Cardiac muscle cell (in vitro differentiated cells and primary cell): ENCODE data around the gene BTNL8. TPM values are rescaled to one million over a fixed set of nuclear protein-coding genes. Genes with fewer than 3 reads are reported as not detected.
A peak's percentile ranks its signal among the peaks of the same experiment; 100 is the strongest.
"Not testable (repeated sequence)": the region's sequence is repeated elsewhere in the genome, so short reads cannot be mapped to it uniquely, and the experiment has no call there.

ENCODE experiments used
- DNase-seq, 2 donors: peaks; one replicate each; pipeline versions ENCODE4 v3.0.0 to v3.0.0-alpha.2; 2010 to 2017; ENCODE audit warnings: low read depth in 1 of 2, low spot score in 1 of 2
- H3K27ac ChIP-seq: fragments of 200-600 bp; sonication (generic); 2 replicates; pipeline ENCODE4 v1.5.1; 2016
- H3K27me3 ChIP-seq: fragments of 200-600 bp; sonication (generic); 2 replicates; pipeline ENCODE4 v1.6.0; 2016; ENCODE audit warnings: control low read depth
- H3K36me3 ChIP-seq: fragments of 200-600 bp; sonication (generic); 2 replicates; pipeline ENCODE4 v1.5.1; 2016; ENCODE audit warnings: control low read depth
- H3K4me1 ChIP-seq: fragments of 200-600 bp; sonication (generic); 2 replicates; pipeline ENCODE4 v1.8.1; 2017; ENCODE audit warnings: low read depth, mild to moderate bottlenecking, mixed run types
- H3K4me3 ChIP-seq: fragments of 200-600 bp; sonication (generic); 2 replicates; pipeline ENCODE4 v1.5.1; 2016; ENCODE audit warnings: mild to moderate bottlenecking
- H3K9me3 ChIP-seq: fragments of 200-600 bp; sonication (generic); 2 replicates; pipeline ENCODE4 v1.5.1; 2017; ENCODE audit warnings: low read depth, mild to moderate bottlenecking, control low read depth
- polyA plus RNA-seq: library from polyadenylated mRNA; unstranded; fragments of >200 nt; fragmentation: Nextera tagmentation; extraction: Ambion mirVana; gene quantifications from 2 replicates; pipeline ENCODE4 v1.2.1, GENCODE V29; 2016
- total RNA-seq: library from RNA; depleted of rRNA; stranded (reverse); fragments of >200 nt; gene quantifications from 2 replicates; pipeline ENCODE4 v1.2.3, GENCODE V29; 2016
- TF ChIP-seq, protein P1 (sequence below): IDR thresholded peaks from 2 replicates; pipeline ENCODE4 v1.5.1; 2012; ENCODE audit warnings: low read depth, mild to moderate bottlenecking, low read length

BTNL8 gene
- total and polyA plus RNA-seq, 2 experiments from 2014 or later: not detected

GRCh38 chr5:180870276-180871068, 28.5 kb upstream of the BTNL8 start:
- no peak for DNase-seq
- TF ChIP-seq, protein P1, sequence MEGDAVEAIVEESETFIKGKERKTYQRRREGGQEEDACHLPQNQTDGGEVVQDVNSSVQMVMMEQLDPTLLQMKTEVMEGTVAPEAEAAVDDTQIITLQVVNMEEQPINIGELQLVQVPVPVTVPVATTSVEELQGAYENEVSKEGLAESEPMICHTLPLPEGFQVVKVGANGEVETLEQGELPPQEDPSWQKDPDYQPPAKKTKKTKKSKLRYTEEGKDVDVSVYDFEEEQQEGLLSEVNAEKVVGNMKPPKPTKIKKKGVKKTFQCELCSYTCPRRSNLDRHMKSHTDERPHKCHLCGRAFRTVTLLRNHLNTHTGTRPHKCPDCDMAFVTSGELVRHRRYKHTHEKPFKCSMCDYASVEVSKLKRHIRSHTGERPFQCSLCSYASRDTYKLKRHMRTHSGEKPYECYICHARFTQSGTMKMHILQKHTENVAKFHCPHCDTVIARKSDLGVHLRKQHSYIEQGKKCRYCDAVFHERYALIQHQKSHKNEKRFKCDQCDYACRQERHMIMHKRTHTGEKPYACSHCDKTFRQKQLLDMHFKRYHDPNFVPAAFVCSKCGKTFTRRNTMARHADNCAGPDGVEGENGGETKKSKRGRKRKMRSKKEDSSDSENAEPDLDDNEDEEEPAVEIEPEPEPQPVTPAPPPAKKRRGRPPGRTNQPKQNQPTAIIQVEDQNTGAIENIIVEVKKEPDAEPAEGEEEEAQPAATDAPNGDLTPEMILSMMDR: no peak
- Histone ChIP-seq H3K27me3 (peaks cover 18% of the 10 kb centered on the region), H3K36me3 (no peaks in the 10 kb centered on the region), H3K27ac (no peak overlapping the region), H3K4me1 (no peaks in the 10 kb centered on the region), H3K4me3 (no peak overlapping the region), H3K9me3 (no peaks in the 10 kb centered on the region)

DNA sequence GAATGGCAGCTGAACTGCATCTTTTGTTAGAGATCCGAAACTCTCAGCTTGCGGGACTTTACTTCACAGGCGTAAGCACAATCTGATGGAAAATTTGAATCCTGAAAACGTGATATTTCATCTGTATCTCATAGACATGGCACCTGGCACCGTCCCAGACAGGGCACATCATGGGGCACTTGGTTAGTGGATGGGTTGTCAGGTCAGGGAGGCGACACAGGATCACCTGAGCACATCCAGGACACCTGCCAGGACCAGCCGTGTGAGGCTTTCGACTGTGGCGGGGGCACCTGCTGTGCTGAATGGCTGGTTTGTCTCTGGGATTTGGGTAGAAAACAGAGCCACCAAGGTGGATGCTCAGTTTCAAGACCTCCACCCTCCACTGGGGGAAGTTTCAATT, 26.5 kb upstream of the BTNL8 start:
- DNase-seq: no peak

GRCh38 chr5:180873615-180874520, 25.1 kb upstream of the BTNL8 start:
- TF ChIP-seq, protein P1: no peak
- H3K27ac ChIP-seq: no peak overlapping the region
- DNase-seq: peak in 1 of 2 donors; percentile 36

More for the DNA sequence above, 26.5 kb upstream of the BTNL8 start:
- H3K27me3 ChIP-seq: peaks cover 3% of the 10 kb centered on the region
- TF ChIP-seq, protein P1: no peak
- no peaks in the 10 kb centered on the region for H3K4me1 ChIP-seq
- H3K4me3 ChIP-seq: no peak overlapping the region
- no peaks in the 10 kb centered on the region for H3K9me3 ChIP-seq
- H3K27ac ChIP-seq: no peak overlapping the region
- H3K36me3 ChIP-seq: no peaks in the 10 kb centered on the region

GRCh38 chr5:180874804-180875582, 24.0 kb upstream of the BTNL8 start:
- H3K9me3 ChIP-seq: no peaks in the 10 kb centered on the region
- no peaks in the 10 kb centered on the region for H3K36me3 ChIP-seq
- no peaks in the 10 kb centered on the region for H3K4me1 ChIP-seq
- H3K27me3 ChIP-seq: no peaks in the 10 kb centered on the region
- no peak overlapping the region for H3K27ac ChIP-seq
- TF ChIP-seq, protein P1: no peak
- DNase-seq: no peak
- no peak overlapping the region for H3K4me3 ChIP-seq

More at GRCh38 chr5:180873615-180874520, 25.1 kb upstream of the BTNL8 start:
- no peaks in the 10 kb centered on the region for H3K27me3 ChIP-seq
- no peaks in the 10 kb centered on the region for H3K9me3 ChIP-seq
- H3K36me3 ChIP-seq: no peaks in the 10 kb centered on the region
- no peak overlapping the region for H3K4me3 ChIP-seq
- no peaks in the 10 kb centered on the region for H3K4me1 ChIP-seq

DNA sequence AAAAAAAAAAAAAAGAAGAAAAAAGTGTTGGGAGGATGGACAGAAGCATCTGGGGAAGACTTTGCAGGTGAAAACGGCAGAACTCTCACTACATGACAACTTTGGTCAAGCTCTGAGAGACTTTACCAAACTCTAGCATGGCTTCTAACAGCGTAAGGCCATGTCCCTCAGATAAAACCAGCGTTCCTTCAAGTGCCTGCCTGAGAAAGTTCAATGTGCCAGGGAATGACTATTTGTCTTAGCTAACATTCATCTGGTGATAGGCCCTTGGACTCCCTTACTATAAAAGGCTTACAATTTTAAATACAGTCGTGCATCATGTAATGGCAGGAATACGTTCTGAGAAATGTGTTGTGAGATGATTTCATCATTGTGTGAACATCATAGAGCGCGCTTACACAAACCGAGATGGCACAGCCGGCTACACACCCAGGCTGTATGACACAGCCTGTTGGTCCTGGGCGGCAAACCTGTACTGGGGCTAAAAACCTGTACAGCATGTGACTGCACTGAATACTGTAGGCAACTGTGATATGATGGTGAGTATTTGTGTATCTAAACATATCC, 23.0 kb upstream of the BTNL8 start:
- no peaks in the 10 kb centered on the region for H3K27me3 ChIP-seq
- TF ChIP-seq, protein P1: no peak
- no peak overlapping the region for H3K4me3 ChIP-seq
- no peaks in the 10 kb centered on the region for H3K9me3 ChIP-seq
- no peaks in the 10 kb centered on the region for H3K36me3 ChIP-seq
- DNase-seq: no peak
- no peaks in the 10 kb centered on the region for H3K4me1 ChIP-seq
- H3K27ac ChIP-seq: no peak overlapping the region

GRCh38 chr5:180885845-180886529, 13.0 kb upstream of the BTNL8 start:
- not testable (repeated sequence) for H3K36me3 ChIP-seq, H3K27me3 ChIP-seq, H3K4me3 ChIP-seq, DNase-seq, H3K4me1 ChIP-seq, H3K9me3 ChIP-seq, H3K27ac ChIP-seq
